Suprapubic skin (tissue), 4 donors: ENCODE results near the gene SURF4.

Experiments used
- CTCF ChIP-seq, 2 donors: fragments of 200-600 bp in 1 of 2; fragments of 450-650 bp in 1 of 2; sonication (generic) in 1 of 2; IDR thresholded peaks; one replicate each; pipeline ENCODE4 v1.5.1; 2016 to 2019; ENCODE audit warnings: antibody characterized with exemption in 2 of 2, mild to moderate bottlenecking in 1 of 2, moderate library complexity in 1 of 2
- EP300 ChIP-seq: sonication (generic); formaldehyde crosslinking; IDR thresholded peaks from one replicate; pipeline ENCODE4 v1.6.1; 2017; ENCODE audit warnings: antibody characterized with exemption
- POLR2A ChIP-seq, 2 donors: fragments of 450-650 bp; IDR thresholded peaks; one replicate each; pipeline ENCODE4 v1.6.1; 2017; ENCODE audit warnings: antibody characterized with exemption in 2 of 2, mild to moderate bottlenecking in 2 of 2, moderate library complexity in 2 of 2
- POLR2AphosphoS5 ChIP-seq, 3 donors: sonication (generic); formaldehyde crosslinking; IDR thresholded peaks; one replicate each; pipeline ENCODE4 v1.6.1; 2017; ENCODE audit warnings: antibody characterized with exemption in 3 of 3

- TF ChIP-seq CTCF (IDR thresholded peaks at IDR 0.05) (no peak), POLR2AphosphoS5 (IDR thresholded peaks at IDR 0.05) (no peak), EP300 (no peak), POLR2A (IDR thresholded peaks at IDR 0.05) (no peak)
Measured at GRCh38 chr9:133402689-133403088, 26.8 kb upstream of the SURF4 start.
